NB4 (cell line): ENCODE data around the gene ZSCAN26.
A peak's percentile ranks its signal among the peaks of the same experiment; 100 is the strongest.

Source experiments
- DNase-seq: peaks from one replicate; pipeline ENCODE4 v3.0.0; 2010; ENCODE audit warnings: low read depth
- H3K4me3 ChIP-seq: one replicate; pipeline ENCODE4 v1.5.1; 2011; ENCODE audit warnings: mild to moderate bottlenecking, low read depth, low read length, moderate library complexity
- CTCF ChIP-seq: IDR thresholded peaks from one replicate; pipeline ENCODE4 v1.5.1; 2012; ENCODE audit warnings: low read depth, low read length
- MYC ChIP-seq: IDR thresholded peaks from 2 replicates; pipeline ENCODE4 v1.6.1; 2011; ENCODE audit warnings: low read depth, low read length
- POLR2A ChIP-seq: IDR thresholded peaks from 2 replicates; pipeline ENCODE4 v1.6.1; 2011; ENCODE audit warnings: mild to moderate bottlenecking; ENCODE audit not compliant: insufficient read length; ENCODE audit errors: extremely low read depth
- TF ChIP-seq, protein P1 (sequence below): IDR thresholded peaks from 2 replicates; pipeline ENCODE4 v1.6.1; 2011; ENCODE audit warnings: low read depth, low read length

ZSCAN26 gene

GRCh38 chr6:28252009-28252975 is 14.7 kb upstream of the ZSCAN26 start, which contains the start of gene ZKSCAN4:
ZKSCAN4 (minus strand) TSS chr6:28252269; CDS start chr6:28251980, 289 bp downstream.
- TF ChIP-seq POLR2A: peak; percentile 49
- no peak for TF ChIP-seq CTCF
- TF ChIP-seq, protein P1, sequence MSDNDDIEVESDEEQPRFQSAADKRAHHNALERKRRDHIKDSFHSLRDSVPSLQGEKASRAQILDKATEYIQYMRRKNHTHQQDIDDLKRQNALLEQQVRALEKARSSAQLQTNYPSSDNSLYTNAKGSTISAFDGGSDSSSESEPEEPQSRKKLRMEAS: no peak
- TF ChIP-seq MYC: peak; percentile 43
- peak; percentile 93 for DNase-seq
- peak within 1 kb of the TSS; percentile 85 for H3K4me3 ChIP-seq

DNA sequence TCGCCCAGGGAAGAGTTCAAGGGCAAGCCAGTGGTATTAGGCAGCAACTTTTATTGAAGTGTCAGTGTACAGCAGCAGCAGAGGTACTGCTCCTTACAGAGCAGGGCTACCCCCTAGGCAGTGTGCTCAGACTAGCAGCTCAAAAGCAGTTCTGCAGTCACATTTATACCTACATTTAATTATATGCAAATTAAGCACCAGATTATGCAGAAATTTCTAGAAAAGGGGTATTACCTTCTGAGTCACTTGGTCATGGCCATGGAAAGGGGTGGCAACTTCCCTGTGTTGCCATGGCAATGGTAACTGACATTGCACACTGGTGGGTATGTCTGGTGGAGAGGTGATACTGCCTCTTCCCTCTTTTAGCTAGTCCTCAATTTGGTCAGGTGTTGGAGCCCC is 12.8 kb upstream of the ZSCAN26 start:
- DNase-seq: peak; percentile 69
- no peak overlapping the region for H3K4me3 ChIP-seq
- TF ChIP-seq CTCF: no peak
- TF ChIP-seq, protein P1: no peak
- TF ChIP-seq MYC: no peak
- no peak for TF ChIP-seq POLR2A

DNA sequence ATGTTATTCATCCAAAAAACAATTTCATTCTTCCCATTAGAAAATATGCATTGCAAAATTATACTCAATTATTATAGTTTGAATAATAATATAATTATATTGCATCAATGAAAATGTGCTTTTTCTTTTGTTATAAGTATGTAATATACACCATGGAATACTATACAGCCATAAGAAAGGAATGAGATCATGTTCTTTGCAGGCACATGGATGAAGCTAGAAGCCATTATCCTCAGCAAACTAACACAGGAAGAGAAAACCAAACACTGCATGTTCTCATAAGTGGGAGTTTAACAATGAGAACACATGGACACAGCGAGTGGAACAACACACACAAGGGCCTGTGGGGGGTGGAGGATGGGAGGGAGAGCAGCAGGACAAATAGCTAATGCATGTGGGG is 9.9 kb upstream of the ZSCAN26 start:
- no peak for DNase-seq
- no peak overlapping the region for H3K4me3 ChIP-seq
- TF ChIP-seq, protein P1: no peak
- no peak for TF ChIP-seq POLR2A
- no peak for TF ChIP-seq MYC
- TF ChIP-seq CTCF: no peak

GRCh38 chr6:28258877-28259777 is 7.8 kb upstream of the ZSCAN26 start, which contains the start of gene NKAPL:
NKAPL (plus strand) TSS chr6:28259297; CDS start chr6:28259372, 75 bp downstream.
- TF ChIP-seq, protein P1: no peak
- TF ChIP-seq CTCF (no peak), MYC (no peak), POLR2A (no peak)
- DNase-seq: no peak
- no peak within 1 kb of the TSS for H3K4me3 ChIP-seq

GRCh38 chr6:28263922-28264321 is 3.0 kb upstream of the ZSCAN26 start:
- peak; percentile 25 for DNase-seq
- no peak overlapping the region for H3K4me3 ChIP-seq
- TF ChIP-seq CTCF: no peak
- TF ChIP-seq, protein P1: no peak
